ENCODE results near the gene DCAF7.

DCAF7 gene

GRCh38 chr17:63544467-63545301 is 5.6 kb upstream of the DCAF7 start:
- DNase-seq (ENCODE audit: low spot score) = no peak

GRCh38 chr17:63546308-63547082 is 3.8 kb upstream of the DCAF7 start:
- DNase-seq (ENCODE audit: low spot score) = no peak

GRCh38 chr17:63547083-63547523 is 3.2 kb upstream of the DCAF7 start:
- DNase-seq (ENCODE audit: low spot score) = no peak

GRCh38 chr17:63549289-63549945 is 860 bp upstream of the DCAF7 start:
- no peak for DNase-seq (ENCODE audit: low spot score)

- DNase-seq (ENCODE audit: low spot score) = no peak
Observed at GRCh38 chr17:63550817-63551639, 751 bp downstream of the DCAF7 start.

- no peak for DNase-seq (ENCODE audit: low spot score)
Observed at GRCh38 chr17:63552211-63552610, 1.9 kb downstream of the DCAF7 start.

- no peak for DNase-seq (ENCODE audit: low spot score)
Observed at GRCh38 chr17:63555500-63556156, 5.4 kb downstream of the DCAF7 start.

- DNase-seq (ENCODE audit: low spot score) = no peak
Observed at GRCh38 chr17:63557416-63557815, 7.1 kb downstream of the DCAF7 start.

- no peak for DNase-seq (ENCODE audit: low spot score)
Observed at GRCh38 chr17:63558441-63558840, 8.2 kb downstream of the DCAF7 start.

GRCh38 chr17:63561819-63562218 is 11.5 kb downstream of the DCAF7 start:
- DNase-seq (ENCODE audit: low spot score) = no peak

- no peak for DNase-seq (ENCODE audit: low spot score)
Observed at GRCh38 chr17:63563339-63563738, 13.1 kb downstream of the DCAF7 start.

- DNase-seq (ENCODE audit: low spot score) = no peak
Observed at GRCh38 chr17:63564562-63564961, 14.3 kb downstream of the DCAF7 start.

GRCh38 chr17:63567229-63567628 is 17.0 kb downstream of the DCAF7 start:
- DNase-seq (ENCODE audit: low spot score) = no peak

- DNase-seq (ENCODE audit: low spot score) = no peak
Observed at GRCh38 chr17:63568563-63568962, 18.3 kb downstream of the DCAF7 start.

- no peak for DNase-seq (ENCODE audit: low spot score)
Observed at GRCh38 chr17:63571632-63572310, 21.5 kb downstream of the DCAF7 start.

GRCh38 chr17:63573634-63574033 is 23.4 kb downstream of the DCAF7 start:
- DNase-seq (ENCODE audit: low spot score) = no peak

GRCh38 chr17:63578027-63578768 is 27.9 kb downstream of the DCAF7 start:
- DNase-seq (ENCODE audit: low spot score) = no peak

- DNase-seq (ENCODE audit: low spot score) = no peak
Observed at GRCh38 chr17:63578769-63579111, 28.5 kb downstream of the DCAF7 start.

- no peak for DNase-seq (ENCODE audit: low spot score)
Observed at GRCh38 chr17:63579633-63580032, 29.4 kb downstream of the DCAF7 start.

GRCh38 chr17:63587770-63588169 is 37.5 kb downstream of the DCAF7 start:
- no peak for DNase-seq (ENCODE audit: low spot score)
